Measurements from ENCODE around the gene ANTXR2.

DNA sequence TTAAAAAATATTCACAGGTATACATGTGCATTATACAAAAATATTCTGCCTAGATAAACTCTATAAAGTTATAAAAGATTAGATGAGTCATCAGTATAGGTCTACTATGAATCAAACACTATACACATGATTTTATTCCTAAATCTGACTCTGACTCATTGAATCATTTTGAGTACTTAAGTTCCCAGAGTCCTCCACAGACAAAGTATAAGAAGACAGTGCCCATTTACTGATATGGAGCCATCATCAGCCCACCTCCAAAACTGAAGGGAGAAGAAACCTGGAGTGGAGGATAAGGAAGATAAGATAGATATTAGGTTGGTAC is 28.7 kb upstream of the ANTXR2 start:
- no peak for TF ChIP-seq ZBTB7A (IDR thresholded peaks at IDR 0.05; ENCODE audit: low read depth)
- TF ChIP-seq FOXM1 (IDR thresholded peaks at IDR 0.05; ENCODE audit: borderline replicate concordance, low read depth) = no peak
- TF ChIP-seq YY1 (IDR thresholded peaks at IDR 0.05; ENCODE audit: low read depth) = no peak
- no peak for TF ChIP-seq TCF12 (IDR thresholded peaks at IDR 0.05; ENCODE audit: low read depth)
- no peak for TF ChIP-seq TEAD4 (IDR thresholded peaks at IDR 0.05)
- TF ChIP-seq CREB1 (IDR thresholded peaks at IDR 0.05; ENCODE audit: low read depth) = no peak
- no peak for TF ChIP-seq EP300 (IDR thresholded peaks at IDR 0.05; ENCODE audit: borderline replicate concordance)
- TF ChIP-seq RAD21 (IDR thresholded peaks at IDR 0.05; ENCODE audit: low read depth) = no peak
- TF ChIP-seq MAX (IDR thresholded peaks at IDR 0.05) = no peak
- TF ChIP-seq TAF1 (IDR thresholded peaks at IDR 0.05; ENCODE audit: low read depth) = no peak
- no peak for TF ChIP-seq REST (IDR thresholded peaks at IDR 0.05; ENCODE audit: low read depth)
- TF ChIP-seq EGR1 (IDR thresholded peaks at IDR 0.05) = no peak
- TF ChIP-seq, protein P1, sequence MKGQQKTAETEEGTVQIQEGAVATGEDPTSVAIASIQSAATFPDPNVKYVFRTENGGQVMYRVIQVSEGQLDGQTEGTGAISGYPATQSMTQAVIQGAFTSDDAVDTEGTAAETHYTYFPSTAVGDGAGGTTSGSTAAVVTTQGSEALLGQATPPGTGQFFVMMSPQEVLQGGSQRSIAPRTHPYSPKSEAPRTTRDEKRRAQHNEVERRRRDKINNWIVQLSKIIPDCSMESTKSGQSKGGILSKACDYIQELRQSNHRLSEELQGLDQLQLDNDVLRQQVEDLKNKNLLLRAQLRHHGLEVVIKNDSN (IDR thresholded peaks at IDR 0.05) = no peak

All from Ishikawa (cell line).